Globus pallidus (tissue), 1 donor: ENCODE measurements around the gene OR6B1.

ENCODE experiments used
- DNase-seq: peaks from one replicate; pipeline ENCODE4 v3.0.0-alpha.2; 2015; ENCODE audit warnings: low spot score

The OR6B1 gene

DNA sequence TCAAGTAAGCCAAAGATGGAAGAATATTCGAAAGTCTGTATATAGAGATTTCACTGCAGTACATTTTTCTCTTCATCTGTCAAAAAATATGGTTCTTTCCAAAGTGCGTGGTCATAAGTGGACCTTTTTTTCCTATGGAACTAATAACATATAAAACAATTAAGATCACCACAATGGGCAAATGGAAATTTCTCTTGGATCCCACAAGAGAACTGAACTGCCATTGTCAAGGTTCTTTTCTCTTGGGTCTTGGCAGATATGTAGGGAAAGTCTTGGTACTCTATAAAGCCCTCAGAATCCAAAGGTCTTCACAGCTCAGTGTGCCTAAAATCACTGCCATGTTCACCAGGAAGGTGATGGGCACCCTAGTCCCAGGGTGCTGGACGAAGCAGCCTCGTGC is at the start of gene OR6B1:
OR6B1 (plus strand) TSS at position 301 of the 400 bp plus-strand sequence. CDS start 3,677 bp downstream, outside the sequence.
- DNase-seq: no peak

DNA sequence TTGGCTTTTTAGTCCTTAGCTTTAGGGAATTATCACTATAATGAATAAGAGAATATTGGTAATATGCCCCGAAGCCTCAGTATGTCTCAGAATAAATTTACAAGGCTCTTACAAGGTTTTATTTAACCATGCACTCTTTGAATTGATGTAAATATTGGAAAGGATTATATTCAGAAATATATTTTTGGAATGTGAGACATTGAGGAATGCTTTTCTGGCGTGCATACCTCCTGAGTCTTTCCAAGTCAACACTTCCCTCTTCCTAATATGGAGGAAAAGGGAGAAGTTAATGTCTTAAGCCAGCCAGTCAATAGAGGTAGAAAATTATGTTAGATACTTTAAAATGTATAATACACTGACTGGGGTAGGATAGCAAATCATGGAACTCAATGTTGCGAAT is 46.7 kb upstream of the OR6B1 start:
- no peak for DNase-seq

DNA sequence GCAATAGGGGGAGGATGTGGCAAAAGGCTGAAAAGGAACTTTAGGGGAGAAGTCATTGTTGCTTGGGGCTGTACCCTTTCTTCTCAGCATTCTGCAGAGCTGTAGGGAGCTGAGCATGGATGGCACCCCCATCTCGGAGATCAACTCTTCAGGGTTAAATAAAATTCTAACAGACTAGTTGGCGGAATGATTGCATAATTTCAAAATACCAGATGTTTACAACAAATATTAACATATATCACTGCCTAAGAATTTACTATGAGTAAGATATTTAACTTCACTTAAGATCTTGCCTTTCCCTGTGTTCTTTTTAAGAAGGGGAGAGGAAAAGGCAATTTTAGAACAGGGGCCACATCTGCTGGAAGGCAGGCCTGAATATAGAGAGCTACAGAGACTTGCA is 46.0 kb upstream of the OR6B1 start:
- no peak for DNase-seq

DNA sequence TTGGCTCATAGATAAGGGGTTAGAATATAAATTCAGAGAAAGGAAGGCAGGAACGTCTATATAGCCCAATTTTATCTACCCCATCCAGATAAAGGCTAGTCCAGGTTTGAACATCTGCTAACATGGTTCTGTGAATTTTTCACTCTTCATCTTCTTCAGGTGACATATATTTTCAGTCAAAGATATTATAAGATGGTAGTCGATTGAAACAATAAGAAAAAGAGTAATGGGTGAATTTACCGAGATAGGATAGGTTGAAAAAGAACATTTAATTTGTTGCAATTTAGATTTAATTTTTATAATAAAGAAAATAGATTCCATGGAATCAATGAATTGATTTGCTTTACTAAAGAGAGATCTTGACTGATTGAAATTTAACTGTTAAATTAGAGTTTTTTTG is 45.6 kb upstream of the OR6B1 start, which contains the start of gene OR2F1:
OR2F1 (plus strand) TSS at position 301 of the 400 bp plus-strand sequence. CDS start 5,127 bp downstream, outside the sequence.
- no peak for DNase-seq

DNA sequence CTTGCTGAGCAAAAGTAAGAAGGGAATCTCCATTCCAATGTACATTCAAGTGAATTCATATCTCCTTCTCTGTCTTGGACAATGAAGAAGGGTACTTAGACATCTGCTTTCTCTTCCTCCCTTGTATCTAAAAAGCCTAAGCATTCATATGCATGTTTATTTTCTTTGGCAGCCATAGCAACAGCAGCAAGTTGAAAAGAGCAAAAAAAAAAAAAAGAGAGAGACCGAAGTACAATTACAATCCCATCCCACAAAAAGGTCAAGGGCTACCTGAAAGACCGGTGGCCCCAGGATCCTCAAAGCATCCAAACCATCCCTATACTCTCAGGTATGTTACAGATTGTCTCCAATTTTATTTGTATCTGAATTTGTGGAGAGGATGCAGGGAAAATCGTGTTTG is 41.3 kb upstream of the OR6B1 start:
- DNase-seq: no peak

DNA sequence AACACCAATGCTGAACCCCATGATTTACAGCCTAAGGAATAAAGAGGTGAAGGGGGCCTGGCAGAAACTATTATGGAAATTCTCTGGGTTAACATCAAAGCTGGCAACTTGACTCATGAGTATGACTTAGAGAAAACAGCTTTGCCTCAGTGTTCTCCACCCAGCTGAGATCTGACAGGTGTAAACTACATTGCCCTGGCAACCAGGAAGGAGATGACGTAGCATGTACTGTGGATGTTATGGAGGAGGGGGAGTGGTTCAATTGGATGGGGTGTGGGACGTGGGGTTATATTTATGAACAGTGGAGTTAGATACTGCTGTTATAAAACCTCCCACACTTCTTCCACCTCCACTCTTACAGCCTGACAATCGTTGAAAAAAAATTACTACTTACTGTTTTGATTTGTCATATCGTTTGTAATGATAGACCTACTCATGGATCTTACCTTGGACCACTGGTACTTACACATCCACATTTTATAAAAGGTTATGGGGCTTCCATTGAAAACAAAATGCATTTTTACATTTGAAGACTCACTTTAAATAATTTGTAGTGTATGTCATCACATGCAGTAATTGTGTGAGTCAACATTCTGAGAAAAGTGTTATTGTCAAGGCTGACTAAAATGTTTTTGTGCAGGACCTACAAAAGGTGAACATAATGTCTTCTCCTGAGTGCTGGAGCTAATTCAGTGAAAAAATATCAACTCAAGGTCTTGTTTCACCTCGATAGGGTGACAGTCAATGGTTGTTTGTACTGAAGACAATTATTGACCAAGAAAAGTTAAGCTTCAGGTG is 39.1 kb upstream of the OR6B1 start:
- DNase-seq: no peak

DNA sequence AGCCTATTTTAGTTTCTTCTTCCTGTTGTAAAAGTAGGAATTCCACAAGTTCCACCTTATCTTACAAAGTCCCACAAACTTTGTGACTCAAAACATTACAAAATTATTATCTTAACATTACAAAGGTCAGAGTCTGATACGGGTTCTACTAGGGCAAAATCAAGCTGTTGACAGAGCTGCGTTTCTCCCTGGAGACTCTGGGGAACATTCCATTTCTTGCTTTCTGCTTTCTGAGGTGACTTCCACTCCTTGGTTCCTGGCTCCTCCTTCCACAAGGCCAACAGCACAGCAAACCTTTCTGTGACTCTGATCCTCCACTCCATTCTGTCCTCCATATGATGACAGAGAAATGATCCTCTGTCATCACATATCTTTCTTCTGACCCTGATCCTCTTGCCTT is 34.8 kb upstream of the OR6B1 start:
- no peak for DNase-seq

DNA sequence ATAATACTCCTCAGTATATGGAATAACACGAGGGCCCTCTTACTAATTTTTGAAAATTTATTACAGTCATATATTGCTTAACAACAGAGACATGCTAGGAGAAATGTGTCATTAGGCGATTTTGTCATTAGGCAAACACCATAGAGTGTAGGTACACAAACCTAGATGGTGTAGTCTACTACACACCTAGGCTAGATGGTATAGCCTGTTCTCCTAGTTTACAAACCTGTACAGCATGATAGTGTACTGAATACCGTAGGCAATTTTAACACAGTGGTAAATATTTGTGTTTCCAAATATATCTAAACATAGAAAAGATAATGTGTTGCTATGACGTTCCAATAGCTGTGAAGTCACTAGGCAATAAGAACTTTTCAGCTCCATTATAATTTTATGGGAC is 32.7 kb upstream of the OR6B1 start:
- no peak for DNase-seq

DNA sequence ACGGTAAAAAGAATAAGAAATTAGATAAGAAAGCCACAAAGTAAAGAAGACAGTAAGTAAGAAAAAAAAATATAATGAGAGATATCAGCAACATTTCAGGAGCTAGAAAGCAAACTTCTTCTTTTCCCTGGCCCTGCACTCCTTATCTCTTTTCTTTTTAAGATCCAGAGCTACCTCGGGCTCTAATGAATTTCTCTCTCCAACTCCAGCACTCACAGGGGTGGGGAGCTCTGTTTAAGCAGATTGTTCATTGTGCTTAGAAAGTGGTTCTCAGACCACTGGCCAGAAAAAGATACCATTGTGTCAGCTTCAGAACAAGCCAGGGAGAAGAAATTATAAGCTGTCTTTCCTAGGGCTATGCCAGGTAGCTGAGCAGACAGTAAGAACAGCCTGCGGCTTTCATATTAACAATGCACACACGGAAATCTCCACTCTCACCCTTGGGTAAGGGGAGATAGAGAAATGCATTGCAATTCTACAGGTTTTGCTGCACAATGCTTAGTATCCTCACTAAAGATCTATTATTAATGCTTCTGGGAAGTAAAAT is 26.2 kb upstream of the OR6B1 start:
- DNase-seq: no peak

DNA sequence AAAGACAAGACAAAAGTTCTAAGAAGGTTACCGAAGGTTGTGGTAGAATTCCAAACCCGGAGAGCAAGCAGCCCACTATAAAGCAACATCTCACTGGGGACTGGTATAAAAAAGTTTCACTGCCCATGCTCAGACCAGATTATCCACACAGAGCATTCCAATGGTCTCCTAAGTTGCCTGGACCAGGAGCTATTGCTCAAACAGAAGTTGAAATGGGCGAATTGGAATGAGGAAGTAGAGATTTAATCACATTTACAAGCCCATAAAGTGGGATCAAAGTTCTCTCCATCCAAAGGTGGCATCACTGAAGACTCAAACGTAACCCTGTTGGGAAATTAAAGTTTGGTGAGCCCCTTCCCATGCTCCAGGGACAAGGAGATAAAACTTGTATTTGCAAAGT is 25.7 kb upstream of the OR6B1 start:
- no peak for DNase-seq

DNA sequence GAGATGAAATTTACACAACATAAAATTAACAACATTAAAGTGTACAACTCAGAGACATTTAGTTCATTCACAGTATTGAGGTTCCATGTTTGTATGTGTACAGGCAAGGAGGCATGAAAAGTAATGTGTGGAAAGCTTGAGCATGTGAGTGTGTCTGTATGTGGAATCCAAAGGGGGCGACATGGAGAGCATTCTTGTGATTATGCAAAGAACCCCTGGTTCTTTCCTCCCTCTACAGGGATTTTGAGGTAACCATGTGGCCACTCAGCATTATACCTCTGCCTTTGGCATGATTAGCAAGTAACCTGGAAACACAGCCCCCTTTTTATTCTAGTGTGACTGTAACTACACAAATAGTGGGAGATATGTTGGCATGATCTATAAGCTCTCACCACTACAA is 24.5 kb upstream of the OR6B1 start:
- no peak for DNase-seq

DNA sequence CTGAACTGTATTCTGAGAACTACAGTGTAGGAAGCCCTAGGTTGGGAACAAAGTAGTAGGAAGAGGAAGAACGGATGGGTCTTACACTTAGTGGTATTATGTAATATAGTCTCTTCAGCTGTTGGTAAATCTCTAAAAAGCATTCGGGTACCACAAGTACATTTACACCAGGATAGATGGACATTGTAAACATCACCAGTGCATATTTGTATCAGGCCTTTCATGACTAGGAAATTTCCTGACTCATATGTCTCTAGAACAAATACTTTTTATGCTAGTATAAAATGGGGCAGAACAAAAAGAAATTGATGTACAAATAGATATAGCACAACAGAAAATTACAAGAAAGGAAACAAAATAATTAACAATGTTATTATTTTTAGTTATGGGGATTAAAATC is 21.5 kb upstream of the OR6B1 start:
- DNase-seq: no peak

DNA sequence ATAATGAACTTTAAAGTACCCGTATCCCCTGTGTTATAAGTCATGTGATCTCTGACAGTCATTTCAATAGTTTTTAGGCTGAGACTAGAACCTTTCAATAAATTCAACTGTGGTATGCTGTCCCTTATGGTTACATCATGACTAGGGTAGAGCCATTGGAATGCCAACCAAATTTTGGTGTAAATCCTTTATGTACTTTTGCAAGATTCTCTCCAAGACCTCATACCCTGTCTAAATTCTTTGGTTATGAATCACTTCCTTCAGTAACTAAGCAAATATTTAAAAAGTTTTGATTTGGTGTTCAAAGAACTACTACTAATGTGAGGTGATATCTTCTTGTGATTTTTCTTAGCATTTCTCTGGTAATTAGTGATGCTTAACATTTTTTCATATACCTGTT is 20.8 kb upstream of the OR6B1 start:
- DNase-seq: no peak

DNA sequence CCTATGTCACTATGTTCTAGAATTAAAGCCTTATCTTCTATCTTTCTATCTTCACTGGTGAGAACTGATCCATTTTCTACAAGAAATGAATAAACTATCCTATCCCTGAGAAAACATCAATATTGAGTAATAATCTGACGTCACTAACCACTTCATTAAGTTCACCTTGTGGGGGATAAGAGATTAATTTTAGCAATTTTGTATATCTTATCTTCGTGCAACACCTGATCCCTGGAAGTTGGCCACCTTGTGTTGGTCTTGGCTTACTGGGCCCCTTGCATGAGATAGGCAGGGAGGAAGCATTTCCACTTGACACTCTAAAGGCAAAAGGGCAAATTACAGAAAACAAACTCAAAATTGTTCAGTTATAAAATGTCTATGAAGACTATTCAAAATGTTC is 20.1 kb upstream of the OR6B1 start:
- DNase-seq: no peak

DNA sequence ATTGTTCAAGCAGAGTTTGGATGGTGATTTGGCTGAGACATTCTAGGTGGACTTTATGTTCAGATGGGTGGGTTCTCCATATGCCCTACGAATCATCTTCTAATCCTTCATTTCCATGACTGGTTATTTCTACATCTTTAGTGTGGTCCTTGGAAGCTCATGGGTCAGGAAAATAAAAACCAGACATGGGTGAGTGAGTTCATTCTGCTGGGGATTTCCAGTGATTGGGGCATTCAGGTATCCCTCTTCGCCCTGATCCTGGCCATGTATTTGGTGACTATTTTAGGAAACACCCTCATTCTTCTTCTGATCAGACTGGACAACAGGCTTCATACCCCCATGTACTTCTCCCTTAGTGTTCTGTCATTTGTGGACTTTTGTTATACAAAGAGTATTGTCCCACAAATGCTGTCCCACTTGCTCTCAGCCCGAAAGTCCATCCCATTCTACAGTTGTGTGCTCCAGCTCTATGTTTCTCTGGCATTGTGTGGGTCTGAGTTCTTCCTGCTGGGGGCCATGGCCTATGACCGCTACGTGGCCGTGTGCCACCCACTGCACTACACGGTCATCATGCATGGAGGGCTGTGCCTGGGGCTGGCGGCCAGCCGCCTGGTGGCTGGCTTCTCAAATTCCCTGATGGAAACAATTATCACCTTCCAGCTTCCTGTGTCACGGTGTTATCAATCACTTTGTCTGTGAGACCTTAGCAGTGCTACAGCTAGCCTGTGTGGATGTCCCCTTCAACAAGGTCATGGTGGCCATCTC is 19.2 kb upstream of the OR6B1 start:
- no peak for DNase-seq

DNA sequence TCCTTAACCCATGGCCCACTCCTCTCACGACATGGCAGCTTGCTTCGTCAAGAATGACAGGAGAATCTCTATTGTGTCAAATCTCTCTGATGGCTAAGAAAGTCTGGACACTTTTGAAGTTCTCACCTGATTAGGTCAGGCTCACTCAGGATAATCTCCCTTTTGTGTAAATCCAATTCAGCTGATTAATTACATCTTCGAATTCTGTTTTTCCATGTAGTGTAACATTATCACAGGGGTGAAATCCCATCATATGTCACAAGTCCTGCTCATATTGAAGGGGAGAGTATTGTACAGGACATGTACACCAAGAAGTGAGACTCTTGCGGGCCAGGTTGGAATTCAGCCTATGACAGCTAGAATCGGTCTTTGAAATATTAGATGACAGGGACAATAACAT is 16.2 kb upstream of the OR6B1 start:
- DNase-seq: no peak

DNA sequence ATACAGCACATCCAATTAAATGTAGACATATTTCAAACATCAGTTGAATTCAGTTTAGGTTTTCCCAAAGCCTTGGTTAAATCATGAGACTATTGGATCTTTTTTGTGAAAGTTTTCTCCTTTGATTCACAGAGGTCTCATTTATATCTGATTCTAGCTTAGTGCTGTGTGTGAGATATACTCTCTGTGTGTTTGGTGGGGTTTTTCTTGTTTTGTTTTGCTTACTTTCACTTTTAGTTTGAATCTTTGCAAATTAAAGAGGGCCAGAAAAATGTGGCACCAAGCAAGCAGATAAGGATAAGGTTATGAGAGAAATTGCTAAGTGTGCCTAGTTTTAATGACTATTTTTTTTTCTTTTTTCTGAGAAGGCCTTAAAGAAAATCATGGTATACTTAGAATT is 12.6 kb upstream of the OR6B1 start:
- DNase-seq: no peak

DNA sequence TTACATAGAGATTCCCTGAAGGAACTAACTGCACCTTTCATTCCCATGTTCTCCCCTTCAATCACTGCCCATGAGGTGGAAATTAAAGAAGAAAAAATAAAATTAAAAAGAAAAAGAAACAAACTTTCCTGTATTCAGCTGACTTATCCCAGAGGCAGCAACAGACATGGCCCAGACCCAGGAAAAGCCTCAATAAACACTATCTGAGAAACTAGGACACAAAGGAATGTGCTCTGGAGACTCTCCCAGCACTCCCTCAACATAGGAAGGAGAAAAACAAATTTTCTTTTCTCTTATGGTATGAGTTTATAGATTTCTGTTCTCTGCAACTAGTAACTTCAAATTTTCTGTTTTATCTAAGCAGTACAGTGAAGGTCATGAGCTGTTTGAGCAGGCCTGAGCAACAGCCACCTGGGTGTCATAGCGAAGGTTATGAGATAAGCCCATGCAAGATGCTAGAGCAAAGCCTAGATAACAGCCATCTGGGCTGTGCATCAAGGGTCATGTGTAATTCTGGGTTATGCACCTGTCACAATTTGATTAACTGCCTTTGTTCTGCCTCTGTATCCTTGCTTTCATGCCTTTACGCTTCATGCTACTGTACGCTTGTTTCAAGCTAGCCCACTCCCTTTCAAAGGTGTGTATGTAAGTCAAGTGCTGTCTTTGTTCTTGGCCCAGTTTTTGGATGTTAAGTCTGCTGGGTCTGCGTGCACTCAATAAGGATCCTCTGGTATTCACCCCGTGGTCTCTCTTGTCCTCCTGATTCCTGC is 11.0 kb upstream of the OR6B1 start:
- no peak for DNase-seq

DNA sequence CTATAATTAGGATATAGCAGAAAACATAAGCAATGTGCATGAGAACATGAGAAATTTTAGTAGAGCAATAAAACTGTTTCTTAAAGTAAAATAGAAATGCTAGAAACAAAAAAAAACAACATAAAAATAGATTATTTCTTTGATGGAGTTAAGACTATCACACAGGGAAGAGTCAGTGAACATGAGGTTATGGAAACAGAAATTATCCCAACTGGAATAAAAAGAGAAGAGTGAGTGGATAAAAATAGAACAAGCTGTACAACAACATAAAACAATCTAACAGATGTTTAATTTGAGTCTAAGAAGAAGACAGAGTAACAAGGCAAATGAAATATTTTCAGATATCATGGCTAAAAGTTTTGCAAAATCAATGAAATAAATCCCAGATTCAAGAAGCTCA is 7.5 kb upstream of the OR6B1 start:
- DNase-seq: no peak

DNA sequence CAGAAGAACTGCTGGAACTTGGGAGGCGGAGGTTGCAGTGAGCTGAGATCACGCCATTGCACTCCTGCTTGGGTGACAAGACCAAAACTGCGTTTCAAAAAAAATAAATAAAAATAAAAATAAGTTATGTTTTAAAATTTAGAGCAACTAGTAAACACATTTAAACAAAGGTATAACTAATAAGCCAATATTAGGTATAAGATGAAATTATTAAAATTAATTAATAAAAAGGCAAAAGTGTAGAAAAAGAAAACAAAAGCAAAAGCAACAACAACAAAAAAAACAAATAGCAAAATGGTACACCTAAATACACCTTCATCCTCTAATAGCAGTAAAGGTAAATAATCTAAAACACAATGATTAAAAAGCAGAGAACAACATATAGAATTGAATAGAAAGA is 6.2 kb upstream of the OR6B1 start:
- DNase-seq: no peak

DNA sequence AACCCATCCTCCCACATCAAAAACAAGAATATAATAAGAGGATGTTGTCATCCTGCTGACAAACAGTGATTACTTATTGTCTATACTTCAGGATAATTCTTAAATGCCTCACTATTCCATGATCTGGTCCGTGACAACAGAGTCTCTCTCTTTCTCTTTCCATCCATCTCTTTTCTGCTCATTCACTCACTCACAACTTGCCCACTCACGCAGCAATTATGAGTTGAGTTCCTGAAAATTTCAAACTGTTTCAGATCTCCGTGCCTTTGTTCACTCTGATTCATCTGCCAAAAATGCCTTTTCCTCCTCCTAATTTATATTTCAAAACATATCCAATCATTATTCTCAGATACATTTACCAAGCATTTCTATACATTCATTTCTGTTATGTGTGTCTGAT is 1.4 kb downstream of the OR6B1 start:
- DNase-seq: no peak

DNA sequence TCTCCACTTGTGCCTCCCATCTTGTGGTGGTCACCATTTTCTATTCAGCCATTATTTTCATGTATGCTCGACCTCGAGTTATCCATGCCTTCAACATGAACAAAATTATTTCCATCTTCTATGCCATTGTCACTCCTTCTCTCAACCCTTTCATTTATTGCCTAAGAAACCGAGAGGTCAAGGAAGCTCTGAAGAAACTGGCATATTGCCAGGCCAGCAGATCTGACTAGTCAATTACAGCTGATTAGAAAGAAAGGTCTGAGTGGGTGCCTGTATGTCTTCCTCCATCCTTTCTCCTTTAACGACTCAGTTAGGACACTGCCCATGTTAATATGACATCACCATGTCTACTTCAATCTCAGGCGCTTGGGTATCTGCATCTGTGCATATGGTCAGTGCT is 4.6 kb downstream of the OR6B1 start:
- no peak for DNase-seq
